ENCODE measurements around the gene ZNF350. TPM values are rescaled to one million over a fixed set of nuclear protein-coding genes. Genes with fewer than 3 reads are reported as not detected.

Gene ZNF350
- total and polyA plus RNA-seq, 2 of the 13 experiments (the other 11 are each of a cell fraction or from before 2014, with no cell fraction given) = 3.7 to 6.9 TPM

DNA sequence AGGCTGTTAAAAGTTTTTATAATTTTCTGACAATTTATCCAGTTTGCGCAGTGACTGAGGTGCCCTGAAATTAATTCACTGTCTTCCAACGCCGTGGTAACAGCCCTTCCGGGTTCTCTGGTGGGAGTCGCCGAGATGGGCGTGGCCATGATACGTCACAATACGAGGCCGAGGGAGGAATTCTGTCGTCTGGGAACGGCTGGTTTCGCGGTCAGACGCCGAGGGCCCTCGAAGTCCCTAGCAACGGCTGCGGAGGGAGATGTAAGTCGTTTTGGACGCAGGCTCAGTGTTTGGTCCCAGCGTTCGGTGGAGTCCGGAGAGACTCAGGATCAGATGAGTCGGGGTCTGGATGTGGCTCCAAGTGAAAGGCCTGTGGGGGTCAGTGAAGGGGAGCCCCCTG, 37.7 kb downstream of the ZNF350 start:
- peaks cover 79% of the 10 kb centered on the region for H3K9me3 ChIP-seq (ENCODE audit: low read length)

More for the DNA sequence above, 37.7 kb downstream of the ZNF350 start:
- Histone ChIP-seq H3K4me2 (ENCODE audit: low read depth, low read length) (no peak overlapping the region), H3K79me2 (ENCODE audit: insufficient read depth, low read length) (no peaks in the 10 kb centered on the region), H3K4me3 (replicated peaks in 1 of 3; ENCODE audit: insufficient read depth in 1 of 3, low read depth in 2 of 3, low read length in 3 of 3) (no peak overlapping the region), H3K27me3 (ENCODE audit: control insufficient read depth in 1 of 2, insufficient read depth in 2 of 2, low read length in 2 of 2) (no peaks in the 10 kb centered on the region), H3K4me1 (ENCODE audit: insufficient read depth, low read length) (no peaks in the 10 kb centered on the region), H3K36me3 (replicated peaks in 1 of 2; ENCODE audit: control insufficient read depth in 1 of 2, insufficient read depth in 2 of 2, low read length in 2 of 2) (peaks cover 6 to 17% of the 10 kb centered on the region in 2 experiments; a peak in 4 of 5 replicates), H2AFZ (ENCODE audit: low read length) (no peak overlapping the region), H3K9ac (ENCODE audit: insufficient read depth, low read depth, low read length) (no peak overlapping the region), H3K27ac (ENCODE audit: extremely low read length, insufficient read depth, low read length) (no peak overlapping the region), H4K20me1 (ENCODE audit: insufficient read depth, low read length) (no peaks in the 10 kb centered on the region)
- CTCF ChIA-PET (ENCODE audit: low intra/inter-chr PET ratio, low total read pairs) = no interaction called here
- 84% methylated on average over 25 of the region's 25 CpGs for WGBS (ENCODE audit: low lambda C conversion rate)
- BruUV-seq (replicated peaks) = no TSS peak
- in situ Hi-C loops (cut with HindIII; ENCODE audit: extremely low pct_ligation_motif_present, low pct_unique_long_range_greater_than_20kb) (no loop called here), intact Hi-C loops (cut with micrococcal nuclease; ENCODE audit: unreplicated experiment) (no loop called here)
- POLR2A ChIA-PET = no interaction called here
- FAIRE-seq (no peak), DNase-seq (ENCODE audit: low spot score) (no peak), ATAC-seq (no peak)
- TF ChIP-seq SP4 (CRISPR knock-in tag; IDR thresholded peaks at IDR 0.05) = no peak
- TF ChIP-seq ZKSCAN5 (CRISPR knock-in tag; IDR thresholded peaks at IDR 0.05) = no peak
- TF ChIP-seq EEA1 (CRISPR knock-in tag; IDR thresholded peaks at IDR 0.05; ENCODE audit: borderline replicate concordance) = no peak
- TF ChIP-seq, protein P1, sequence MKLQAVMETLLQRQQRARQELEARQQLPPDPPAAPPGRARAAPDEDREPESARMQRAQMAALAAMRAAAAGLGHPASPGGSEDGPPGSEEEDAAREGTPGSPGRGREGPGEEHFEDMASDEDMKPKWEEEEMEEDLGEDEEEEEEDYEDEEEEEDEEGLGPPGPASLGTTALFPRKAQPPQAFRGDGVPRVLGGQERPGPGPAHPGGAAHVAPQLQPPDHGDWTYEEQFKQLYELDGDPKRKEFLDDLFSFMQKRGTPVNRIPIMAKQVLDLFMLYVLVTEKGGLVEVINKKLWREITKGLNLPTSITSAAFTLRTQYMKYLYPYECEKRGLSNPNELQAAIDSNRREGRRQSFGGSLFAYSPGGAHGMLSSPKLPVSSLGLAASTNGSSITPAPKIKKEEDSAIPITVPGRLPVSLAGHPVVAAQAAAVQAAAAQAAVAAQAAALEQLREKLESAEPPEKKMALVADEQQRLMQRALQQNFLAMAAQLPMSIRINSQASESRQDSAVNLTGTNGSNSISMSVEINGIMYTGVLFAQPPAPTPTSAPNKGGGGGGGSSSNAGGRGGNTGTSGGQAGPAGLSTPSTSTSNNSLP (IDR thresholded peaks at IDR 0.05; ENCODE audit: low read depth, low read length) = no peak
- TF ChIP-seq SATB2 (CRISPR knock-in tag; IDR thresholded peaks at IDR 0.05) = no peak
- no peak for TF ChIP-seq ZNF543 (CRISPR knock-in tag; IDR thresholded peaks at IDR 0.05)
- no peak for TF ChIP-seq ZNF749 (CRISPR knock-in tag; IDR thresholded peaks at IDR 0.05; ENCODE audit: borderline replicate concordance)
- no peak for TF ChIP-seq SRY (CRISPR knock-in tag; IDR thresholded peaks at IDR 0.05)
- TF ChIP-seq RORA (CRISPR knock-in tag; IDR thresholded peaks at IDR 0.05) = no peak
- no peak for TF ChIP-seq NKX3-1 (CRISPR knock-in tag; IDR thresholded peaks at IDR 0.05)
- TF ChIP-seq ZNF260 (CRISPR knock-in tag; IDR thresholded peaks at IDR 0.05; ENCODE audit: borderline replicate concordance, low read depth) = no peak
- TF ChIP-seq, protein P2, sequence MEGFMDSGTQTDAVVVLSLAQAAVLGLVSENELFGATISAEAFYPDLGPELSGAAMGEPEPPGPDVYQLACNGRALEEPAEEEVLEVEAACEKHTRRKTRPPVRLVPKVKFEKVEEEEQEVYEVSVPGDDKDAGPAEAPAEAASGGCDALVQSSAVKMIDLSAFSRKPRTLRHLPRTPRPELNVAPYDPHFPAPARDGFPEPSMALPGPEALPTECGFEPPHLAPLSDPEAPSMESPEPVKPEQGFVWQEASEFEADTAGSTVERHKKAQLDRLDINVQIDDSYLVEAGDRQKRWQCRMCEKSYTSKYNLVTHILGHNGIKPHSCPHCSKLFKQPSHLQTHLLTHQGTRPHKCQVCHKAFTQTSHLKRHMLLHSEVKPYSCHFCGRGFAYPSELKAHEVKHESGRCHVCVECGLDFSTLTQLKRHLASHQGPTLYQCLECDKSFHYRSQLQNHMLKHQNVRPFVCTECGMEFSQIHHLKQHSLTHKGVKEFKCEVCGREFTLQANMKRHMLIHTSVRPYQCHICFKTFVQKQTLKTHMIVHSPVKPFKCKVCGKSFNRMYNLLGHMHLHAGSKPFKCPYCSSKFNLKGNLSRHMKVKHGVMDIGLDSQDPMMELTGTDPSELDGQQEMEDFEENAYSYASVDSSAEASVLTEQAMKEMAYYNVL (CRISPR knock-in tag; IDR thresholded peaks at IDR 0.05; ENCODE audit: borderline replicate concordance) = no peak
- TF ChIP-seq RARG (CRISPR knock-in tag; IDR thresholded peaks at IDR 0.05; ENCODE audit: low read depth) = no peak
- TF ChIP-seq ZC3H4 (CRISPR knock-in tag; IDR thresholded peaks at IDR 0.05; ENCODE audit: borderline replicate concordance) = no peak
- TF ChIP-seq ZNF703 (CRISPR knock-in tag; IDR thresholded peaks at IDR 0.05; ENCODE audit: borderline replicate concordance) = no peak

Measured in HepG2 (cell line).